Panc1 (cell line): ENCODE data around the gene UCN3. TPM values are rescaled to one million over a fixed set of nuclear protein-coding genes. Genes with fewer than 3 reads are reported as not detected.

Experiments
- ATAC-seq: fragments of 200-7000 bp; cut with Tn5 transposase; 2 replicates; pipeline ENCODE4 v1.9.1; 2020; ENCODE audit warnings: mild to moderate bottlenecking, moderate library complexity
- BruUV-seq: library from RNA; stranded (reverse); fragments of 400-500 nt; replicated peaks from 2 replicates; lab custom pipeline; 2021; lab: Mats Ljungman, UMichigan
- CTCF ChIA-PET: fragments of 300-600 bp; sonication (Branson Sonifier 250); formaldehyde crosslinking; loops from one replicate; lab custom pipeline; 2022; ENCODE audit warnings: antibody characterized with exemption; lab: Charles Lee
- POLR2A ChIA-PET: fragments of 300-600 bp; sonication (Branson Sonifier 250); formaldehyde crosslinking; loops from one replicate; lab custom pipeline; 2022; ENCODE audit warnings: antibody characterized with exemption; lab: Charles Lee
- DNase-seq: peaks from one replicate; pipeline ENCODE4 v3.0.0-alpha.2; 2010; ENCODE audit warnings: low read depth, low spot score
- H3K27ac ChIP-seq: 2 replicates; pipeline ENCODE4 v1.5.1; 2011; ENCODE audit warnings: mild to moderate bottlenecking, low read length, inconsistent platforms
- H3K27me3 ChIP-seq: fragments of 200-500 bp; sonication (Bioruptor generic); 2 replicates; pipeline ENCODE4 v1.6.0; 2014; ENCODE audit warnings: low read length, inconsistent platforms; ENCODE audit not compliant: control insufficient read depth, insufficient read depth
- H3K36me3 ChIP-seq: fragments of 200-500 bp; sonication (Bioruptor generic); 2 replicates; pipeline ENCODE4 v1.5.1; 2014; ENCODE audit warnings: inconsistent platforms, mild to moderate bottlenecking, low read length, moderate library complexity; ENCODE audit not compliant: control insufficient read depth, insufficient read depth
- H3K4me1 ChIP-seq: 2 replicates; pipeline ENCODE4 v1.5.1; 2011; ENCODE audit warnings: inconsistent platforms, mild to moderate bottlenecking, low read length, moderate library complexity; ENCODE audit not compliant: control insufficient read depth, insufficient read depth
- H3K4me3 ChIP-seq, 2 experiments: 2 replicates each; pipeline ENCODE4 v1.5.1; 2011 to 2012; ENCODE audit warnings: low read depth in 2 of 2, low read length in 2 of 2, mild to moderate bottlenecking in 2 of 2, inconsistent platforms in 1 of 2, moderate library complexity in 1 of 2
- H3K9me3 ChIP-seq: fragments of 200-500 bp; sonication (Bioruptor generic); 2 replicates; pipeline ENCODE4 v1.5.1; 2014; ENCODE audit warnings: low read depth, mild to moderate bottlenecking, inconsistent platforms, low read length, moderate library complexity; ENCODE audit not compliant: control insufficient read depth, insufficient read depth
- CTCF ChIP-seq: fragments of 450-650 bp; IDR thresholded peaks from 2 replicates; pipeline ENCODE4 v1.5.1; 2017; ENCODE audit warnings: mild to moderate bottlenecking
- POLR2AphosphoS5 ChIP-seq: IDR thresholded peaks from 2 replicates; pipeline ENCODE4 v1.6.1; 2012; ENCODE audit warnings: mild to moderate bottlenecking, low read depth, low read length, moderate library complexity
- REST ChIP-seq, 2 experiments: IDR thresholded peaks; 2 replicates each; pipeline ENCODE4 v1.6.1; 2011 to 2012; ENCODE audit warnings: low read depth in 2 of 2, control low read depth in 1 of 2, low read length in 1 of 2, mild to moderate bottlenecking in 1 of 2, moderate library complexity in 1 of 2; ENCODE audit not compliant: insufficient read depth in 1 of 2
- SIN3A ChIP-seq: IDR thresholded peaks from 2 replicates; pipeline ENCODE4 v1.6.1; 2012; ENCODE audit warnings: low read depth, mild to moderate bottlenecking, low read length, moderate library complexity, borderline replicate concordance; ENCODE audit not compliant: insufficient read depth
- TCF7L2 ChIP-seq: IDR thresholded peaks from 2 replicates; pipeline ENCODE4 v1.6.1; 2011; ENCODE audit warnings: mild to moderate bottlenecking, low read depth, low read length, inconsistent platforms
- in situ Hi-C: cut with HindIII; loops from 2 replicates; pipeline ENCODE4 v1.10.0; 2016; ENCODE audit warnings: low sequenced_read_pairs, low pct_unique_long_range_greater_than_20kb
- intact Hi-C: fragments of 100-400 bp; cut with micrococcal nuclease; formaldehyde crosslinking; loops from one replicate; pipeline ENCODE4 v1.10.0; 2022; ENCODE audit not compliant: unreplicated experiment
- total RNA-seq: library from RNA; stranded (reverse); gene quantifications from one replicate; pipeline ENCODE4 v1.2.1, GENCODE V29; 2021; ENCODE audit not compliant: unreplicated experiment

UCN3 gene
- total RNA-seq, 1 experiment from 2014 or later, result not detected

- ATAC-seq, result no peak
- no TSS peak for BruUV-seq
- intact Hi-C loops, result no loop called here
- in situ Hi-C loops, result no loop called here
- DNase-seq, result no peak
- Histone ChIP-seq H3K36me3 (no peaks in the 10 kb centered on the region), H3K4me3 (no peak overlapping the region), H3K27me3 (no peaks in the 10 kb centered on the region; the same call in none of the 2 replicates), H3K9me3 (no peaks in the 10 kb centered on the region), H3K4me1 (no peaks in the 10 kb centered on the region), H3K27ac (no peak overlapping the region)
- ChIA-PET CTCF (no interaction called here), POLR2A (no interaction called here)
- no peak for TF ChIP-seq REST (IDR thresholded peaks at IDR 0.05; ENCODE audit: insufficient read depth in 1 of 2, low read depth in 2 of 2, low read length in 1 of 2)
- no peak for TF ChIP-seq POLR2AphosphoS5
- peak; percentile 21 for TF ChIP-seq CTCF
- TF ChIP-seq TCF7L2, result no peak
- TF ChIP-seq SIN3A, result no peak
Measured at GRCh38 chr10:5343561-5343960, 21.2 kb upstream of the UCN3 start.

GRCh38 chr10:5343979-5344378 lies 20.8 kb upstream of the UCN3 start:
- ChIA-PET CTCF (no interaction called here), POLR2A (no interaction called here)
- Histone ChIP-seq H3K9me3 (no peaks in the 10 kb centered on the region), H3K27me3 (no peaks in the 10 kb centered on the region; the same call in none of the 2 replicates), H3K4me1 (no peaks in the 10 kb centered on the region), H3K27ac (no peak overlapping the region), H3K4me3 (no peak overlapping the region), H3K36me3 (no peaks in the 10 kb centered on the region)
- ATAC-seq, result no peak
- intact Hi-C loops (no loop called here), in situ Hi-C loops (no loop called here)
- DNase-seq, result no peak
- no peak for TF ChIP-seq REST (IDR thresholded peaks at IDR 0.05; ENCODE audit: insufficient read depth in 1 of 2, low read depth in 2 of 2, low read length in 1 of 2)
- no peak for TF ChIP-seq CTCF
- no TSS peak for BruUV-seq
